Pons (tissue), 1 donor: Measurements from ENCODE around the gene EYA2.
"Not testable (repeated sequence)": the region's sequence is repeated elsewhere in the genome, so short reads cannot be mapped to it uniquely, and the experiment has no call there.

Source experiments
- DNase-seq: peaks from one replicate; pipeline ENCODE4 v3.0.0-alpha.2; 2016; ENCODE audit warnings: low spot score

Gene EYA2

DNA sequence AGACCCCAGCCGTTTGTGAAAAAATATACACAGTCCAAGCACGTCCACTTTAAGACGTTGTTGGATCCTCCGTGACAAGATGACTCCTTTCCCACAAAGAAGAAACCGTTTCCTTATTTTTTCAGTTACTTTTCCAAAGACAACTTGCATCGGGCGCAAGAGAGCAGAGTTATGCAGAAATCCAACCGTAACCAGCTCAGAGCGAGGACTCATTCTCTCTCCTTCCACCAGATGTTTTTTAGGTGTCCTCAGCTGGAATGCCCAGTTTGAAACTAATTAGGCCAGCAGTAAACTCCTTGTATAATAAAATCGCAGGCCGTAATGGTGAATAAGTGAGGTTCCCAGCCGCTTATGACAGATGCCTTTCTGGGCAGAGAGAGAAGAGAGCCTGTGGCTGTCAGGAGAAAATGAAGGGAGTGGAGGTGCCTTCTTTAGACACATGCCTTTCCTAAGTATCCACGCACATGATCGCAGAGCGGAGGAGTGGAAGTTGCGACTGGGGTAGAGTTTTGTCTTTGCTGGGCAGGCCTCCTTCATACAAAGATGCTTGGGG lies 2.8 kb downstream of the EYA2 start:
- DNase-seq = no peak

DNA sequence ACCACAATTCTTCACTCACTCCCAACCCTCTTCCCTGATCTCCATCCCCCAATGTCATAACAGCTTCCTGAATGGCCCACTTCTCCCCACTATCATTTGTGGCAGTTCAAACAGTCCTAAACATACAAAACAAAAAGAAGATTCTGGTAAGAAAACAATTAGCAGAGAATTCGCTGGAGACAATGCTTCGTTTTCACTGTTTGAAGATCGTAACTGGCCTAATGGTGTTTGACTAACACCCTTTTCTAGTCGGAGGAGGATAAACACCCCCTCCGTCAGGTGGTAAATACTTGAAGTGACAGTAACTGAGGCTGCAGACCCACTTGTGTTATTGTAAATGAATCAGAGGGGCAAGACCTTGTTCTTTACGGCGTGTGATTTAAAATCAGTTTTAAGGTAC lies 3.8 kb downstream of the EYA2 start:
- no peak for DNase-seq

DNA sequence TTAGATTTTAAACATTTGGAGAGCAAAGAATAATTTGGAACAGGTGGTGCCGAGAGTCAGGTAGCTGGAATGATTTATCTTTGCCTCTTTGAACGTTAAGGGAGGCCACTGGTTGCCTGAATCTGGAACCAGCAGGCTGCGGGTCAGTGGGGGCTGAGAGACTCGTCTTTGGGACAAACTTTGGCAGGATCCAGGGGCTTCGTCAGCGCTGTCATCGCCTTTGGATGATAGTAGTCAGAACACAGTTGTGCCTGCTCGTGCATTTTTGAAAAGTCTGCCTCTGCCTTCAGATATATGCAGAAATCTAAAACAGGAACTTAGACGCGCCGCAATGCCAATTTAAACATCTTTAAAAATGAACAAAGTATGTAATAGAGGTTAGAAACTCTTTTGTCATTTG lies 5.0 kb downstream of the EYA2 start:
- no peak for DNase-seq

DNA sequence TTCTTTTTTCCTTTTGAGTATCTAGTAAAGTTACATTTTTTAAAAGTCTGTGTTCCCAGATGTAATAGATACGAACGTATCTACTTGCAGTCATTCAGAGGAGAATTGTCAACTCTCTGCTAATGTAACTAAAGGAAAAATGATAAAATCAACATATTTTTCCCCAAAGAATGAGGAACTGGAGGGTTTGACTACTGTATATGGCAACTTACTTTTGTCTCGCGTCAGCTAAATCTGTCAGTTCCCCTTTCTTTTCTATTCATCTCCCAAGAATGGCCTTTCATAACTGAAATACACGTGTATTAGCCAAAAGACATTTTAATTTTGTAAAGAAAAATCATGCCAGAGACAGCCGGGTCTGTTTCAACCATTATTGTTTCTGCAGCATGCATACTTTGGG lies 5.4 kb downstream of the EYA2 start:
- DNase-seq = peak; percentile 56

DNA sequence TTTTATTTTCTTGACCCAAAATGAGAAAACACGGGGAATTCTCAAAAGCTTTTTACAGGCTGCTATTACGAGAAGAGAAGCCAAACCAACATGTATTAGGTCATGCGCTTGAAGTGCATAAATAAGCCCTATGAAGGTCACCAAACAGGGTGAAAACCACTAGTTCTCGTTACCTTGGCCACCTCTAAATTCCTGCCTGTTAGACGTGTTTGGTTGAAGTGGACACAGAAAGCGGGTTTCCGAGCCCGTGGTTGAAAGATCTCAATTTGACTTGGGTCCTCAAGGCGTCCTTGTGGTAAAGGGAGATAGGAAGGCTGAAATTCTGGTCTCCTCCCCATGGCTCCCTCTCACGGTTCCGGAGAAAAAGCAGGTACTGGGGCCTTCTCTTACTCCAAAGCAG lies 6.2 kb downstream of the EYA2 start:
- no peak for DNase-seq

DNA sequence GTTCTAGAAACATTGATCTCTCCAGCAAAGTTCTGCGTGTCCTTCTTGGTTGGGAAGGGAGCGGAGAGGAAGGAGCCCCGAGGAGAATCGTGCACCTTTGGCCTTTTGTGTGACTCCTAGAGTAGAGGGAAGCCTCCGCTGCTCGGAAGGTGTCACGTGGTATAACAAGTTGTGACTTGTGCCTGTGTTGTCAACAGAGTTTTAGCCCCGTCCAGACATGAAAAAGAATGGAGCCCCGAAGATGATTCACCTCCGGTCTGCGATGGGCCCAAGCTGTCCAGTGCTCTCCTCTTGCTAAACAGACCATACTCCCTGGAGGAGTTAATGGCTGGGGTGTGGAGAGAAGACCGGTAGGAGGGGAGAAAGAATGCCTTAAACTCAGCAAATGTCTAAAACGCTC lies 7.0 kb downstream of the EYA2 start:
- no peak for DNase-seq

DNA sequence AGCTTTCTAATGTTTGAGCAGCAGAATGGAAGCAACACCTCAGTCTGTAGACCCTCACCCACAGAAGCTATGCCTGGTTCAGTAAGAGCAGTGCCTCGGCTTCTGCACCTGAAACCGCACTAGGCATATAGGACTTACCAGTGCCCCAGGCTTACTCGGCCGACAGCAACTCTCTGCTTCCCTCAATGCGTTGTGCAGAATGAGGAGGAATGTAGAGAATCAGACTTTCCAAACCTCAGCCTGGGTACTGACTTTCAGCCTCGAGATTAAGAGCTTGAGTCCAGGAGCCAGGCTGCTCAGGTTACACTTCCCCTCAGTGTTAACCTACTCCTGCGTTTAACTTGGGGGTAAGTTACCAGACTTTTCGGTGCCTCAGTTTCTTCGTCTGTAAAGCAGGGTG lies 8.6 kb downstream of the EYA2 start:
- no peak for DNase-seq

DNA sequence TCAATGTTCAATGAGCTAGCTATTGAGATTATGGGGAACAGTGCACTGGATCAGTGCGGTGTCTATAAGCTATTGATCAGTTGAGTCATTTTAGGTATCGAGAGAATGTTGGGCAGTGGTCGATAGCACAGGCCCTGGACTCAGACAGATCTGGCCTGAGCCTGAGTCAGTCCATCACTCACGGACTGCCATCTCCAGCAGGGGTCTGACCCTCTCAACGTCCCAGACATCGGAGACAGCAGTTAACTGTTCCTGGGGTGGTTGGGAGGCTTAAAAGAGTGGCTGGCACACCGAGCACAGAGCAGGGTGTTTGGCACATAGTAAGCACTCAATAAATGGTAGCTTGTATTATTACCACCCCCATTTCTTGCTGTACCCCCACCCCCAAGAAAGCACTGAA lies 9.3 kb downstream of the EYA2 start:
- no peak for DNase-seq

DNA sequence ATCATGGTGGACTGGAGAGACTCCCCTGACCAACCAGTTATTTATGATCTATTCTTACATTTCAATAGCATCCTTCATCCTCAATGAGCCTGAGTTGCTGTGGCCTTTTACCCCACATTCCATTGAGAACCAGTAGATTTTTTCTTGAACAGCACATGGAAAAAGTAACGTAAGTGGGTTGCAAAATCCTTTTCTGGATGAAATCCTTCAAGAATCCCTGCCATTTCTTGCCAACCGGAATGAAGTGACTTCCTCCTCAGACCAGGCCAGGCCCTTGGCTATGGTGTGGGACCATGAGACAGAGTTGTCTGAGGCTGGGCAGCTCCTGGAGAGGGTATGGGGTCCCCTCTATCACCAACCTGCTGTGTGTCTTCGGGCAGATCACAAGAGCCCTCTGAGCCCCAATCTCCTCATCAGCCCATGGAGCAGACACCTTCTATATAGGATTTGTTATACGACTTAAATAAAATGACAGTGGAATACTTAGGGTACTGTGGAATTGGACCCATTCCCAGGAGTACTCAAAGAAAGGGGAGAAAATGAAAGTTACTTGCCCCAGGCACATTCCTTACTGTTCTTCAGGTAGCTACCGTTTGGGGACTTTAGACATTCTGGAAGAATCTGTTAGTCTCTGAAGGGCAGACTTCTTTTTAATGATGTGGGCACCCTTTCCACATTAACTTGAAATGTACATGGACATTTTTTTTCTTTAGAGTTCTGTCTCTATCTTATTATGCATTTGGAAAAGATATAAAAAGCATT lies 10.9 kb downstream of the EYA2 start:
- no peak for DNase-seq

DNA sequence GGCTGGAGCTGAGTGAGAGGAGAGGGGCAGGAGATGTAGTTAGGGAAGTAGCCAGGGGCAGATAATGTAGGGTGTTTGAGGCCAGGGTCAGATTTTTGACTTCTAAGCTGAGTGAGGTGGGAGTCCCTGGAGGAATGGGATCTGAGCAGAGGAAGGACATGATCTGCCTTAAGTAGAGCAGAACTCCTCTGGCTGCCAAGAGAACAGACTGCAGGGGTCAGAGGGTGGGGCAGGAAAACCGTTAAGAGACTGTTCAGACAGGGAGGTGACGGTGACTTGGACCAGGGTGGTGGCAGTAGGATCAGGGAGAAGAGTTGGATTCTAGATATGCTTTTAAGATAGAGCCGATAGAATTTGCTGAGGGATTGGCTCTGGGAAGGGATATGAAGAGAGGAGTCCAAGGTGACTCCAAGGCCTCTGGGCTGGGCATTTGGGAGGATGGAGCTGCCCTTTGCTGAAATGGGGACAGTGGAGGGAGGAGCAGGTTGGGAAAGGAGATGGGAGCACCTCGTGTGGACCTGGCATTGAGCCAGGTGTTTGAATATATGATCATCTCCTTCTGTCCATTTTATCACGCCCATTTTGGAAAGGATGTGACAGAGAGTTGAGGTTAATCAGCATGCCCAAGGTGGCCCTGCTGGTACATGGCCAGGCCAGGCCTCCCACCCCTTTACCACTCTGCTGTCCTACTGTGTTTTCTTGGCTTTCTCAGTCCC lies 18.8 kb downstream of the EYA2 start:
- no peak for DNase-seq

DNA sequence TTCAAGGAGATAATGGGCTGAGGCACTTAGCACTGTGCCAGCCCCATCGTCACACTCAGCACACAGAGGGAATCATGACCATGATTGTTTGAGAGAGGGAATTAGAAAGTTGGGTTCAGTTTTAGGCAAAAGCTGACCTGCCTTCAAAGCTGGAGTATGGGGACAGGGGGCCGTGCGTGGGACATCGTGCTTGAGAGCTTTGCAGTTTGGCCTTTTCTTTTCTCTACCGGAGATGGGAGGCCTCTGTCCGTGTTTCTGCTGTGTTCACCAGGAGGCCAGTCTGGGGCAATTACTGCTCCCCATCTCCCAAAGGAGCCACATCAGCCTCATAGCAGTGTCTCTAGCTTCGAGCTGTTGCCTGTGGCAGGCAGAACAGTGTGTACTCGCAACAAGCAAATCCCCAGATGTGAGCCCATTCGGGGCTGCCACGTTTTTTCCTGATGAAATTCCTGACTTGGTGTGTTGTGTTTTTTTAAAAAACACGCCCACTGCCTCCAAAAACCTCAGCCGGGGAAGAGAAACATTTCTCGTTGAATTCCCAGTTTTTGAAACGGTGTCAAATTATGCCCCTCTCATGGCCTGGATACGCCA lies 20.2 kb downstream of the EYA2 start:
- DNase-seq = no peak

DNA sequence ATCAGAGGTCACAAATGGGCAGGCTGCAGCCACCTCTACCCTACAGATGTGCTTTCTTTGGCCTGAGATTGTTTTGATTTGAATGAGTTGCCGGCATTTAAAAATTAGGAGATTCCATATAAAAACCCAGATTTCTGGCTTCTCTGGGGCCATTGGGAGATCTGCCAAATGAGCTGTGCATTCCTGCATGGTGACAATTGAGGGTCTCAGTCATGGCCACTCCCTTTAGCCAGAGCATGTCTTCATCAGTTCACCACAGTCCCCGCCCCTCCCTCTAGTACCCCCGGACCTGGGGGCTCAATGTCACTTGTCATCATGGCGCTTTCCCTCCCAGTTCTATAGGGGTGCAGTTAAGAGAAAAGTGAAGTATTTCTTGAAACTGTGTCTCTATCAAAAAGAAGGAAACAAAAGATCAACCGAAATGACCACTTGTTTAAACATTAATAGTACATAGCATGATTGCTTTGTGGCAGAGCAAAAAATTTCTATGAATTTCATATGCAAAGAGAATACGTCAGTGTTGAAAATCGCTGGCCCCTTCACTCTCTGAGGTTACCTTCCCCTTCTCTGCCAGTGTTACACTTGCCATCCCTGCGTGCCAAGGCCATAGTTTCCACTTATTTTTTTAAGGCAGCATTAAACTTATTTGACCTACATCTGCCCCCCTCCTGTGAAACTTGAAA lies 21.1 kb downstream of the EYA2 start:
- no peak for DNase-seq

DNA sequence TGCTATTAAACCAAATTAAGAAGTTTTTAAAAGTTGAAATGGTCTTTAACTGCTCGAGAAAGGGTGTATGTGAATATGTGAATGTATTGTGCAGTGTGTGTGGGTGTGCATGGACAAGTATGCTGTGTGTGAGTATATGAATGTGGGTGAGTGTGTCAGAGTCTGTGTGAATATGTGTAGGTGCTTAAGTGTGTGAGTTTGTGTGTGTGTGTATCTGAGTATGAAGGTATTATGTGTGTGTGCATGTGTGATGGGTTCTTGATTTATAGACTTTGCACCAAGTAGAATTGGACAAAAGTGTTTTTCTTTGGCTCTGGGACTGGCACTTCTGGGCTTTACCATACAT lies 21.6 kb downstream of the EYA2 start:
- no peak for DNase-seq

DNA sequence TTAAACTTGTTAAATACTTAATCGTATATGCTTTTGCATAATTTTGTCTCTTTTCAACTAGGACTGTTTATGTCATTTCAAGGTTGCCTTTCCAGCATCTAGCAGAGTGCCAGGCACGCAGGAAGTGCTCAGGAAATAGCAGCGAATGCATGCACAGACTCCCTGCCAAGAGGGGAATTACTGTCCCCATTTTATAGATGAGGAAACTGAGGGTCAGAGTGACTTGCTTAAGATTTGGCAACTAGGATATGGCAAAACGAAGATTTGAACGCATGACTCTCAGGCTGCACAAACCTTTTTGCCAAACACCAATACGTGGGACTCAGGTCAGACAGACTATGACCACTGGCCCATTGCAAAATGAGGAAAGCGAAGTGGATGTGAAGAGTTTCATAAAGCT lies 22.5 kb downstream of the EYA2 start:
- DNase-seq = no peak

DNA sequence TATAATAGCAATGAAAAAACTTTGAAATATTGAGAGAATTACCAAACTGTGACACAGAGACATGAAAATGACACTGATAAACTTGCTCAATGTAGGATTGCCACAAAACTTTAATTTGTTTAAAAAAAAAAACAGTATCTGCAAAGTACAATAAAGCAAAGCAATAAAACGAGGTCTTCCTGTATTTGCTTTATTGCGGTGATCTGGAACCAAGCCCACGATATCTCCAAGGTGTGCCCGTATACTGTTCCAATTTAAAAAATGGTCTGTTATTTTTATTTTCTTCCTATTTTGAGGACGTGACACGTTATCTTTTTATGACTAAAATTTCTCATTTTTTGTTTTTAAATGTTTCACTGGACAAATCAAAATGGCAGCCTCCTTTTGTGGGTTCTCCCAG lies 25.5 kb downstream of the EYA2 start:
- no peak for DNase-seq

DNA sequence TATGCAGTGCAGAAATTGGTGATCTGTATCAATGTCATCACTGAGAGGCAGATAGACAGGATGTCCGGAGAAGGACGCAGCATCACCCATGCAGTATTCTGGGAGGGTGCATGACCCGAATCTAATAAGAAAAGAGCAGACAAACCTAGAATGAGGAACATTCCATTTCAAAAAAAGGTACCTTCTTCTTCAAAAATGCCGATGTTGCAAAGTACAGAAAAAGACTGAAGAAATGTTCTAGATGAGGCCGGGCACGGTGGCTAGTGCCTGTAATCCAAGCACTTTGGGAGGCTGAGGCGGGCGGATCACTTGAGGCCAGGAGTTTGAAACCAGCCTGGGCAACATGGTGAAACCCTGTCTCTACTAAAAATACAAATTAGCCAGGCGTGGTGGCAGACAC lies 28.2 kb downstream of the EYA2 start:
- not testable (repeated sequence) for DNase-seq

DNA sequence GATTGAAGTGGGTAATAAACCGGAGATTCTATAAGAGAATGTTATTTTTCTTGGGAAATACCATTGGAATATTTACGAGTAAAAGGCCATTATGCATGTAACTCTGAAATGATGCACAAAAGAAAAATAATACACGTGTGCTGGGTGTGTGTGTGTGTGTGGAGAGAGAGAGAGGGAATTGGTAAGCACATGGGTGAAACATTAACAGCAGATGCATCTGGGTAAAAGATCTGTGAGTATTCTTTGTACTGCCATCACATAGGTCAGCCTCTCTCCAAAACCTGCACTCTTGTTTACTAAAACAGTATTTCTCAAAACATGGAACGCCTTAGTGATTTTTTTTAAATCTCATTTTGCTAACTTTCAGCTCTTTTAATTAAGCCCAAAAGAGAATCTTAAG lies 28.9 kb downstream of the EYA2 start:
- DNase-seq = no peak

DNA sequence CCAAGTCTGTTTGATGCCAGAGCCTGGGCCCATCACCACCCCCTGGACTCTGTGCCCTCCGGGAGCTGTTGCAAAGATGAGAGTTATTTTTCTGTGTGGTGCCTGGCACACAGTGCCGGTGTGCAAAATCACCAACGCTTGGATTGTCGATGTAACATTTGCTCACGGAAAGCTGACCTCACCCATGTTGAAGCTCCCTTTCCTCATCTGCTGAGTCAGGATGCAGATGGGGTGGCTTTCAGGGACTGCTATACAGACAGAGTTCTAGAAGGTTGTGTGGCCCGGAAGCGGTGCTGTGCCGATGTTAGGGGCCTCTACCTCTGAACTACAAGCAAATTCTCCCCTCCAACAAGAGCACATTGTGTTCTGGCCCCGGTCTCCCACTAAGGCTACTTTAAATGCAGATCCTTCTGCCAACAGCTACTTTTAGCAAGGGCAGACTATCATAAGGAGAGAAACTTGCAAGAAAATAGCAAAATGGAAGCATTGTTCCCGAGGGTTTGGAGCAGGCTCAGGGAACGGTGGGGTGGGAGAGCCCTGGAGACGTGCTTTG lies 34.0 kb downstream of the EYA2 start:
- peak; percentile 56 for DNase-seq

DNA sequence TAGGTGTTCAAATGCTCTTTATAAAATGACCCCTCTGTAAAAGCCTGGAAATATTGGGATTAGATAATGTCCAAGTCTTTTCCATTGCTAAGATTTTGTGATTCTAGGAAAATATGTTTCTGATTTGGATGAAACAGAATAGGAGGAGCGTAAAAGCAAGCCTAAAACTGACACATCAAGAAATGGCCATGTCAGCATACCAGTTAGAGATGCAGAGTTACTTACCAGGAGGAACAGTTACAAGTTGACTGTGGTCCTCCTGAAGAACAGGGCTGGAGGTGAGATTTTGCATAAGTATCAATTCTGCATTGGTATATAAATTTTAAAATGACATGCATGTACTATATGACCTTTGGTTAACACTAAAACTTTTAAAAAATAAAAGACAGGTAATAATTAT lies 35.3 kb downstream of the EYA2 start:
- no peak for DNase-seq

DNA sequence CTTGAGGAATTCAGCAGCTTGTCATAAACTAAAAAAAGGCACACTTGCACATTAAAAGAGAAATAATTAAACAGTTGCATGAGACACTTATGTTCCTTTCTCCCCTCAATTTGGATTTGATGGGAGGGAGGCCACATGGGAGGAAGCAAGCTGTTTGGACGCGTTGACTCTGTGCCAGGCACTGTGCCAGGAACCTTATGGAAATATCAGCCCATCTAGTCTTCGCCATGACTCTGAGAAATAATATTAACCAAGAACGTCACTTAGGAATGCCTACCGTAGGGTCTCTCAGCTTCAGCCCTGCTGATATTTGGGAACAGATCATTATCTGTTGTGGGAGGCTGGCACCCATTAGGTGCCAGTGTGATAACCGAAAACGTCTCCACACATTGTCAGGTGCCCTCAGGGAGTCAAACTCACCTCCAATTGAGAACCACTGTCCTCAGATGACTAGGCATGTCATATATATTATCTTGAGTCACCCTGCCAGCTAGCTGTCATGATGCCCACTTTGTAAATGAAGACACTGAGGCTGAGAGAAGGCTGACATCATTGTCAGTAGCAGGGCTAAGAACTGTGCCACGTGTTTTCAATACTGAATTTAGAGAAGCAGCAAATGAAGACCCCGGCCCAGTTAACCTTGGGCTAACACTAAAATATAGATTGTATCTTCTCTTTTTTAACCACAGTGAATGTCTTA lies 36.1 kb downstream of the EYA2 start:
- peak; percentile 19 for DNase-seq

DNA sequence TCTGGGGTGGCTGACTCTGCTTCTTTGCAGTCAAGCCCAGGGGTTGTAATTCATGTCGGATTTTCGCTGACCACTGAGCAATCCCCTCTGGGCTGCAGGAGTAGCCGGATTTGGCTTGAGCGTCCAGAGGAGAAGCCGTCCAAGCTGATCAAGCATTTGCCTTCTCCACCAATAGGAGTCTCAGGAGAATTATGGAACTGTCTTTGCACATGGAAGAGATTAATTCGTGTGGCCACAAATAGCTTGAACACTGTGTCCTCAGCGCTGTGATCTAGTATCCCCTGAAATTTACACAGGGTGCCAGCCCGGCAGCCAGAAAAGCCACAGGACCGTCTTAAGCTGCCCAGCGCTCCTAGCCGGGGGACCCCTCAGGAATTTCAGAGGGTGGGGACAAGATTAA lies 37.1 kb downstream of the EYA2 start:
- no peak for DNase-seq

DNA sequence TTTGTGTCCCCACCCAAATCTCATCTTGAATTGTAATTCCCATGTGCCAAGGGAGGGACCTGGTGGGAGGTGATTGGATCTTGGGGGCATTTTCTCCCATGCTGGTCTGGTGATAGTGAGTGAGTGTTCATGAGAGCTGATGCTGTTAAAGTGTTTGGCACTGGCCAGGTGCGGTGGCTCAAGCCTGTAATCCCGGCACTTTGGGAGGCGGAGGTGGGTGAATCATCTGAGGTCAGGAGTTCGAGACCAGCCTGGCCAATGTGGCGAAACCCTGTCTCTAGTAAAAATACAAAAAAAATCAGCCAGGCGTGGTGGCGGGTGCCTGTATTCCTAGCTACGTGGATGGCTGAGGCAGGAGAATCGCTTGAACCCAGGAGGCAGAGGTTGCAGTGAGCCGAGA lies 37.8 kb downstream of the EYA2 start:
- not testable (repeated sequence) for DNase-seq
